Jurkat, Clone E6-1 (cell line): ENCODE results near the gene ACAA2.
"Not testable (repeated sequence)": the region's sequence is repeated elsewhere in the genome, so short reads cannot be mapped to it uniquely, and the experiment has no call there.

Source experiments
- DNase-seq: peaks from one replicate; pipeline ENCODE4 v3.0.0-alpha.2; 2011; ENCODE audit warnings: low read depth, low spot score
- H3K4me3 ChIP-seq: 2 replicates; pipeline ENCODE4 v1.5.1; 2011; ENCODE audit warnings: mild to moderate bottlenecking, low read length, control low read depth, moderate library complexity

The ACAA2 gene

DNA sequence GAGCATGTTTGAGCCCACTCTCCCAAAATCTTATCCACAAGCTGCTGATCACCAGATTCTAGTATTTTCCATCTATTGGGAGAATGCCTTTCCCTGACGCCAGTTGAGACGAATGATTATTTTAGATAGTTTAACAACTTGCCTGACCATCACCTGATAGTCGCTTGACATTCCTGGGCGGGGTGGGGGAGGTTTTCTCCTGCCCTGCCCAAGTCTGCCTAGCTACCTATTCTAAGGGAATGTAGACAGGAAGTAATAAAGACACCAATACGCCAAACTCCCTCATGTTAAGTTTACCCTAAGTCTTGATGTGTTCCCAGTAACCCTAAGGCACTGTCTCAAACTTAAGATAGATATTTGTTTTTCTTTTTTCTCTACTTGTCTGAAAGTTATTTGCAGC, 4.6 kb upstream of the ACAA2 start:
- no peak for DNase-seq
- H3K4me3 ChIP-seq = no peak overlapping the region

DNA sequence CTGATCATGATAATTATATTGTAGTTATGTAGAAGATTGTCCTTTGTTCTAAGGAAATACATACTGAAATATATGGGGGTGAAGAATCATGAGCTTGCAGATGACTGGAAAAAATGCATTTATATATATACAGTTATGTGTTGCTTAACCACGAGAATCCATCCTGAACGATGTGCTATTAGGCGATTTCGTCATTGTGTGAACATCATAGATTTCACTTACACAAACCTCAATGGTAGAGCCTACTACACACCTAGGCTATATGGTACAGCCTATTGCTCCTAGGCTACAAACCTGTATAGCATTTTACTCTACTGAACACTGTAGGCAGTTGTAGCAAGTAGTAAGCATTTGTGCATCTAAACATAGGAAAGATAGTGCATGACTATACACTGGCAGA, 2.6 kb upstream of the ACAA2 start:
- H3K4me3 ChIP-seq = no peak overlapping the region
- DNase-seq = no peak

DNA sequence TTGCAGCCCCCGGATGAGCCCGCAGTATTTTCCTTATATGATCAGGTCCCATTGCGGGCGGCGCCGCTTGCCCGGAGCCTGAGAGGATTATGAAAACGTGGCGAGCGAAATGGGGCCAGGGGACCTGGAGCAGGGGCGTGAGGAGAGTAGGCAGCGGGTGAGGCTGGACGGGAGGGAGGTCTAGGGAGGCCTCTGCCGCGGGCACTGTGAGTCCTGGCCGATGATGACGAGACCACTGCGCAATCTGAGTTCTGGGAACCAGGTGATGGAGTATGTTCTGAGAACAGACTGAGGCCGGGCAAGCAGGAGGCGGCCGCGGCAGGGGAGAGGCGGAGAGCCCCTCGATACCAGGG, 790 bp upstream of the ACAA2 start:
- no peak for DNase-seq
- peak overlapping the region; percentile 91 for H3K4me3 ChIP-seq

DNA sequence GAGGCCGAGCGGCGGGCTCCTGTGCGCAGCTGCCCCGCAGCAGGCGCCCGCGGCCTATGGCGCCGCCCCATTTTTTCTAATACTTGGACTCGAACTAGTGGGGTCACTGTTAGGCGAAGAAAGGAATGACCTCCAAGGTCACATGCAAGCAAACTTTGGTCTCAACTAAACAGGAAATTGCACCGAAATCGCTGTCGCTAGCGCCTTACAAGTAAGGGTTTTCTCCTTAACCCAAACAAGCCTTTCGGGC, 339 bp downstream of the ACAA2 start:
- no peak for DNase-seq
- peak overlapping the region; percentile 91 for H3K4me3 ChIP-seq

DNA sequence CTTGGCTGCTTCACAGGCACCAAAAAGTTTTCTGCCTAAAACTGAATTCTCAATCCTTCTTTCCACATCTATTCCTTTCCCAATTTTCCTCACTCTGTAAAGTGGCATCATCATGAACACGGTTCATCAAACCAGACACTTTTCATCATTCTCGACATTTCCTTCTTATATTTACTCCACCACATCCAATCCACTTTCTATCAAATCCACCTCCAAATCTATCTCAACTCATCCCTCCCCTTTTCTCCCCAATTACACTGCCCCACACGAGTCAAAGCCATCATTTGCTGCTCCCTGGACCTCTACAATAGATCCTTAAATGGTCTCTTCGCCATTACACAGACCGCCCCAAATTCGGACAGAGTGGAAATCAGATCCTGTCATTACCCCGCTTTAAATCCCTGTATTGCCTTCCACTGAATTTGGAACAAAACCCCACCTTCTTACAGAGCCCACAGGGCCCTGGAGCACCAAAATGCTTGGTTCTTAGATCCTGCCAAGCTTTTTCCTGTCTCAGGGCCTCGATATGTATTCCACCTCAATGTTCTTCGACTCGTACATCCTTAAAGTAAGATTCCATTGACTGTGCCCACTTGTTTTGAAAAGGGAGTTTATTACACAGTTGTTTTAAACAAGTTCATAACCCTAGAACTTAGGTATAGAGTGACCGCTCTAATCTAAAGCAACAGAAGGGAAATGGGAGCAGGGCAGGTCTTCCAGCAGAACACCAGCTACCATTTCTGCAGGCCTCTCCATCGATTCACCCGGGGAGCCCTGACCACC, 856 bp downstream of the ACAA2 start:
- DNase-seq = no peak
- H3K4me3 ChIP-seq = peak overlapping the region; percentile 91

DNA sequence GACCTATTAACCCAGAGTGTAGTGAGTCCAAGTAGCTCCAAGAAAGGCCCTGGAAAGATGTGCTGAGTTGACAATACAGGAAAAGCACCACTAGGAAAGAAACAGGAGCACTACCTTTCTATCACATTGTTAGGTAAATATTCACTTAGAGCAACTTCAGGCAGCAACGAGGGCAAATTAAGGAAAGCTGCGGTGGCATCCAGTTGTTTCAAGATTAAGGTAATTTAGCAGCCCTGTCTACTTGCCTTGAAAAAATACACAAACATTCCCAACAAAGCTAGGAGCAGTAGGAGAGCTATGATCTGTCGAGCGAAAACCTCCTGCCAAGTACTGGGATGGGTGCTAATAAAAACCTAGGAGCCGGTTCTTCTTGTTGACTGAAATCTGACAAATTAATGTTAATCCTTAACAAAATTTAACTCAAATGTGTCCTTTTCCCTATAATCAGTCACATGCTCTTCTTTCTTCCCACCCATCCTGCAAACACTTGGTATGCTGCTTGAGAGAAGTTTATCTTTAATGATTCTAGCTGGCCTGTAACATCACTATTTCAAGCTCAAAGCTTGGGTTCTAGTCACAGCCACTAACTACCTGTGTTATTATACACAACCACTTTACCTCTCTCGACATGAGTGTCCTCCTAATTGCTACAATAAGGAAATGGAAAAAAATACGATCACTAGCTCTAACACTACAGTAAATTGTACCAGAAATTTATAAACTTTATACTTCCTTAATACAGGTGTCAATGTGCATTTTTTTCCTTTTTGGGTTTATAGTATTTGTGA, 2.0 kb downstream of the ACAA2 start:
- DNase-seq = no peak
- no peak overlapping the region for H3K4me3 ChIP-seq

DNA sequence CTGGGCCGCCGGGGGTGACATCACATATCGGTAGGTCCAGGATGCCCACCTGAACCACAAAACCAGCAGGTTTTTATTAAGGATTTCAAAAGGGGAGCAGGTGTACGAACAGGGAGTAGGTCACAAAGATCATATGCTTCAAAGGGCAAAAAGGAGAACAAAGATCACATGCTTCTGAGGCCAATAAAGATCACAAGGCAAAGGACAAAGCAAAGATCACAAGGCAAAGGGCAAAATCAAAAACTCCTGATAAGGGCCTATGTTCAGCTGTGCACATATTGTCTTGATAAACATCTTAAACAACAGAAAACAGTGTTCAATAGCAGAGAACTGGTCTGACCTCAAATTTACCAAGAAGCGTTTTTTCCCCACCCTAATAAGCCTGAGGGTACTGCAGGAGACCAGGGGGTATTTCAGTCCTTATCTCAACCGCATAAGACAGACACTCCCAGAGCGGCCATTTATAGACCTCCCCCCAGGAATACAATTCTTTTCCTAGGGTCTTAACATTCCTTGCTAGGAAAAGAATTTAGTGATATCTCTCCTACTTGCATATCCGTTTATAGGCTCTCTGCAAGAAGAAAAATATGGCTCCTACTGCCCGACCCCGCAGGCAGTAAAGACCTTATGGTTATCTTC, 4.7 kb downstream of the ACAA2 start:
- DNase-seq, H3K4me3 ChIP-seq: not testable (repeated sequence)

DNA sequence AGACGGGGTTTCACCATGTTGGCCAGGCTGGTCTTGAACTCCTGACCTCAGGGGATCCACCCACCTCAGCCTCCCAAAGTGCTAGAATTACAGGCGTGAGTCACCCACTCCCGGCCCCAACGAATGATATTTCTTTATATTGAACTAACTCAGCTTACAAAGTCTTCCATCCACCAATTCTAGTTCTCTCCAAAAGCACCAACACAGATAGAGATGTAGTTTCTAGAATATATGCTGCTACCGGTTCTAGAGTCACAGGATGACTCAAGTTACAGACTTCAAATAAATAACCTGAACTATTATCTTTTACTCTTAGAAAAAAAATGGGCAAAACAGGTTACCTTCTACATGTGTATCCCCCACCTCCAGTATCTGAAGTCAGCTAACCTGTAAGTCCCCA, 9.2 kb downstream of the ACAA2 start:
- no peak for DNase-seq
- no peak overlapping the region for H3K4me3 ChIP-seq

DNA sequence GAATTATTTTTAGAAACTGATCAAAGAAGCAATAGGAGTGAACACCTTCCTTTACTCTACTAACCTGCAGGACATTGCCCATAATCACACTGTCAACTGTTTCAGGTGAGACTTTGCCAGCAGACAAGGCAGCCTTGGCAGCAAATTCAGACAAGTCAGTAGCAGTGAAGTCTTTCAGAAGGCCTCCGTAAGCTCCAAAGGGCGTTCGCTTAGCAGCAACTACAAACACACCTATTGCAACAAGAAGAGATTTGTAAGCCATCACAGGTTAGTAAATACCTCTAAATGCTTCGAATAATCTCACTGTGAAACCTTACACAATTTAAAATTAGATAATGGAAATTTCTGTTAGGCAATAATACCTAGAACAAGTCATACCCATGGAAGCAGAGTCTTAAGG, 10.7 kb downstream of the ACAA2 start:
- no peak overlapping the region for H3K4me3 ChIP-seq
- DNase-seq = no peak

DNA sequence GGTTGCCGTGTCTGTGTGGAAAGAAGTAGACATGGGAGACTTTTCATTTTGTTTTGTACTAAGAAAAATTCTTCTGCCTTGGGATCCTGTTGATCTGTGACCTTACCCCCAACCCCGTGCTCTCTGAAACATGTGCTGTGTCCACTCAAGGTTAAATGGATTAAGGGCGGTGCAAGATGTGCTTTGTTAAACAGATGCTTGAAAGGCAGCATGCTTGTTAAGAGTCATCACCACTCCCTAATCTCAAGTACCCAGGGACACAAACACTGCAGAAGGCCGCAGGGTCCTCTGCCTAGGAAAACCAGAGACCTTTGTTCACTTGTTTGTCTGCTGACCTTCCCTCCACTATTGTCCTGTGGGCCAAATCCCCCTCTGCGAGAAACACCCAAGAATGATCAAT, 12.8 kb downstream of the ACAA2 start:
- H3K4me3 ChIP-seq, DNase-seq: not testable (repeated sequence)

DNA sequence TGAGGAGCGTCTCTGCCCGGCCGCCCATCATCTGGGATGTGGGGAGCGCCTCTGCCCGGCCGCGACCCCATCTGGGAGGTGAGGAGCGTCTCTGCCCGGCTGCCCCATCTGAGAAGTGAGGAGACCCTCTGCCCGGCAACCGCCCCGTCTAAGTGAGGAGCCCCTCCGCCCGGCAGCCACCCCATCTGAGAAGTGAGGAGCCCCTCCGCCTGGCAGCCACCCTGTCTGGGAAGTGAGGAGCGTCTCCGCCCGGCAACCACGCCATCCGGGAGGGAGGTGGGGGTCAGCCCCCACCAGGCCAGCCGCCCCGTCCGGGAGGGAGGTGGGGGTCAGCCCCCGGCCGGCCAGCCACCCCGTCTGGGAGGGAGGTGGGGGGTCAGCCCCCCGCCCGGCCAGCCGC, 13.5 kb downstream of the ACAA2 start:
- DNase-seq, H3K4me3 ChIP-seq: not testable (repeated sequence)

DNA sequence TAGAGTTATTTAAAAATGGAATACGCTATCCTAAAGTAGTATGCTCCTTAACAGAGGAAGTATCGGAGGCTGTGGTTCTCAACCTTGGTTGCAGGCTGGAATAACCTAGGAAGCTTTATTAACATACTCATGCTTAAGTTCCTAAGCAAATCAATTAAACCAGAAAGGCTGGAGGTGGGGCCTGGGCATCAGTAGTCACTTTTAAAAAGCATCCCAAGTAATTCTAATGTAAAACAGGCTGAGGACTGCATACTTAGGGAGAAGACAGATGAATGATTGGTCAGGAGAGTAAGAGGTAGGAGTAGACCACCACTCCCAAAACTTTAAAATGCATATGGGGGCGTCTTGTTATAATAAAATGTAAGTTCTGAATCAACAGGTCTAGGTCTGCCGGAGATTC, 15.3 kb downstream of the ACAA2 start:
- DNase-seq = no peak
- no peak overlapping the region for H3K4me3 ChIP-seq

DNA sequence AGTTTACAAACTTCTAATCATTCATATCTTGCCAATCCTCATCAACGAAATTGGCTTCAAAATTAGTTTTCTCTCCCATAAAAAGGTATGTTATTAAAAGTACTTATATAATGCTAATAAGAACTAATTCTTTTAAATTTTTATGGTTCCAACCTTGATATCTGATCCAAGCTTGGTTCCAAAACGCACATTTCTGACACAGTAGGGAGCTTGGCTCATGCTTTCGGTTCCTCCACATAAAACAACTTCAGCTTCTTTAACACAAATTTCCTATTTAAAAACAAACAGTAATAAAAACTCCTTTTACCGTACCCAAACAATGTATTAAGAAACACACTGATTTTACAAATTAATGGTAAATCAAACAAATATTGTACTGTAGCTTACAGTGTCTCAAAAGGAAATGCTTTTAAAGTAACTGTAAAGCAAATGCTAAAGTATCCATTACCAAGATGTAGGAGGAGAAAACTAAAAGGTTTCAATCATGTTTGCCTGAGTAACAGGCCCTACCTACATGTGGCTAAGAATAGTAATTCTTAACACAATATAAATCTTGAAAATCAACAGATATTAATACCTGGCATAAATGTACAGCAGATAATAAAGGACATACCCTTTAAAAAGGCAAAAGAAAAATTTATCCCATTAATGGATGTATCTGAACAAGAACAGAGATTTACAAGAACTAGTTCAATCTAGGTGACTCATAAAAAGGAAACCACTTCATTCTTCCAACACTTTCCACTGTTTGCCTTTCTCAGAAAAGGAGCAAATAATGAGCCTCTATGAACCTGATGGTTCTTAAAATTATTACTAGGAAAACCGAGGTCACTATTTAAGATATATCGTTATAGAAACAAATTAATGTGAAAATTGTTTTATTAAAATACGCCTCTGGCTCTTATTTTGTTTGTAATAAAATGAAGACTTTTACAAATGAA, 17.5 kb downstream of the ACAA2 start:
- no peak overlapping the region for H3K4me3 ChIP-seq

DNA sequence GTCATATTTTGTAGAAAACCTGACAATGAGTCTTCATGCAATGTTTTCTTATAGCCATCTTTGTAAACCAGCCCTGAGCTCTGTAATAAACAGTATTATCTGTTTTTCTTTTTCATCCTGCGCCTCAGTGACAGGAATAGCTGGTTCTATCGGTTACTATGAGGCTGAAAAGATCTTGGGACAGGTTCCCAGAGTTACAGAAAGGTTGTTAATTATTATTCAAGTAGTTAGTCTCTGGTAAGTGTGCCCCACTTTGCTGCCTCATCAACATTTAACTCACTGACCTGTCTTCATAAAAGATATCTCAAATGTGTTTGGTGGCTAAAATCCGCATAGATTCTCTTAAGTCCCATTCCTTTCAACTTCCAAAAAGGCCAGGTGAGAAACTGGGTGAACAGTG, 18.6 kb downstream of the ACAA2 start:
- no peak overlapping the region for H3K4me3 ChIP-seq
- no peak for DNase-seq

More for the DNA sequence above, 17.5 kb downstream of the ACAA2 start:
- DNase-seq = no peak

DNA sequence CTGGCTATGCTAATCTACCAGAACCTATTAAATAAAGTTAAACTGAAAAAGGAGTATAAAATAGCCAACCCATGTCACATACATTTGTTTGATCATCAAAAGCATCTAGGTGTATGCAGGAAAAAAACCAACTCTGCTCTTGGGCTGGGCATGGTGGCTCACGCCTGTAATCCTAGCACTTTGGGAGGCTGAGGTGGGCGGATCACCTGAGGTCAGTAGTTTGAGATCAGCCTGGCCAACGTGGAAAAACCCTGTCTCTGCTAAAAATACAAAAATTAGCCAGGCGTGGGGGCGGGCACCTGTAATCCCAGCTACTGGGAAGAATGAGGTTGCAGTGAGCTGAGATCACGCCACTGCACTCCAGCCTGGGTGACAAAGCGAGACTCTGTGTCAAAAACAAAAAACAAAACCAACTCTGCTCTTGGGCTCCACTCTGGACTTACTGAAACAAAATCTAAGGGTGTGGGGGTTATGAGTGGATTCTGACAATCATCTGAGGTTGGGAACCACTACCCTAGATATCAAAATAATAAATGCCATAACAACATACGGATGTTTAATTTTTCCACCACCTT, 23.7 kb downstream of the ACAA2 start:
- DNase-seq, H3K4me3 ChIP-seq: not testable (repeated sequence)

DNA sequence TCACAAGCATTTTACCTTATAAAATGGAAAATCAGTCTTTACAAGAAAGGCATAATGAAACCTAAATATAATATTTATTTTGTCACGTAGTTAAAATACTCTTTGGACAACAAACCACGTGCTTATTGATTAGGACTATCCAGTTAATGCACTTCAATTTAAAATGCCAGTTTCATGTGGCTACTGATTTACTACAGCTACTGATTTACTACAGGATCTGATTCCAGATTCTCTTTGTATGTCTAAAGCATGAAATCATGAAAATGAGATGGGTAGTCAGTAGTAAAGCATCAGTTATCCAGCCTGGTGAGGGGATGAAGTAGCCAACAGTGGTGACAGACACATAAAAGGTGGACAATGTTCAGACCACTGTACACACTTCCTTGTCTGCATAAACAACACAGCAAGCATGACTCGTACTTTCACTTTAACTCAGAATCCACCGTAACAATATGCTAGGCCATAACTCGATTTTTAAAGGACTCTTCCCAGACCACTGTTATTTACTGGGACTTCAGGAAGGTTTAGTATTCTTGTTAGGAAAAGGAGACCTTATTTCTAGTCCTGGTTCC, 24.9 kb downstream of the ACAA2 start:
- no peak for DNase-seq
- no peak overlapping the region for H3K4me3 ChIP-seq

DNA sequence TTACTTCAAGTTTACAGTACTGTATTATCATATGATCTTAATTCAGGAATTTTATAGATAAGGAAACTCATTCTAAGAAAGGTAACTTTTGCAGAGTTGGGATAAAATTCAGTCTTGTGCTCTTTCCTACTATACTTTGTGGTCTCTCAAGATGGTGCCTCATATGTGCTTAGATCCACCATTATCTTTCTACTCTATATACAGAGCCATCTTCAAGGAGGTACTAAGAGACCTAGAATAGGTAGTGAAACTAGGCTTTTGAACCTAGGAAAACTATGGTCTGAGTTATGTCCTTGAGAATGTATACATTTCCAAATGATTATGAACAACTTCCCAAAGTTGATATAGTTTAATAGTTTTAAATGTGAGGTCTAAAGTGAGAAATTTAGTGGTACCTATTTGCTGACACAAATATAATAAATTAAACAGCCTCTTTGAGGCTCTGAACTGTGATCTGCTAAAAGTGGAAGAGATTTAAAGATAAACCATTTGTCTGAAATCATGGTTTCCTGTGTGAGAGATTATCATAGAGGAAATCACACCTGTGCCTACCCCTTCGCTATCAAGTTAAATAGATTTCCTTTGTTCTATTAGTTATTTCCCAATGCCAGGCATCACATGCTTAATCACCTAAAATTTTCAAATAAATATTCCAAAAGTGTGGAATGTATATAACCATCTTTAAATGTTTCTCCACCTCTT, 27.2 kb downstream of the ACAA2 start:
- no peak overlapping the region for H3K4me3 ChIP-seq
- DNase-seq = peak; percentile 68

DNA sequence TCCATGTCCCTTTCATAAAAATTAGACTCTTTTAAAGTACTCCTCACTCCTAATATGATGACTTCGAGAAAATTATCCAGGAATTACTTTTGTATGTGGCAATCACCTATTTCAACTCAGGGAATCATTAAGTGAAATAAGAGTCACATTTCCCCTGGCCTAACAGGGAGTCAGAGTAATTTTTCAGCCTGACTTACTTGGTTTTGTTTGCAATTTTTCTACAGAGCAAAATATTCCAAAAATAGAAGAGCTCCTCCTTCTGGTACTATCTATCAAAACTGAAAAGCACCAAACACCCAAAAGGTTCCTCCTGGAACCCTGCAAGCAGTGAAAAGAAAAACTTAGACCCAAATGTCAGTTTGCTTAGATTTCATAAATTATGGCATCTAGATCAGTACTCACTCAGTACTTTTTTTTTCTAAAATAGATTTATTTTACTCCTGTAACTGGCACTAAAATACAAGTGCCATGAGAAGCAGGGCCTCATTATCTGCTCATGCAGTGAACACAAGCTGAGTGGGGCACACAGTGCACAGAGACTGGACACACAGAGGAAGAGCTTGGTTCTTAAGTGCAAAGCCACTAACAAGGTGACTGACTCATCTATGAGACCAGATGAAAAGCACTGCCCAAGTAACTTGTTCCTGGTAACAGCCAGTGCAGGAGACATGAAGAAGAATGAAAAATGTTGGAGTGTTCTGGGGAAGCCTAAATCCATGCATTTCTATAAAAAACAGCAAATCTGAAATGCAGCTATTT, 28.7 kb downstream of the ACAA2 start:
- no peak overlapping the region for H3K4me3 ChIP-seq
- DNase-seq = no peak
